Tibial nerve (tissue), 3 donors: ENCODE data around the gene DCLRE1C.
"Not testable (repeated sequence)": the region's sequence is repeated elsewhere in the genome, so short reads cannot be mapped to it uniquely, and the experiment has no call there.

ENCODE experiments used
- EP300 ChIP-seq, 2 donors: sonication (generic); formaldehyde crosslinking; IDR thresholded peaks; one replicate each; pipeline ENCODE4 v1.6.1; 2017; ENCODE audit warnings: antibody characterized with exemption in 2 of 2, mild to moderate bottlenecking in 1 of 2
- POLR2A ChIP-seq, 2 donors: fragments of 450-650 bp; IDR thresholded peaks; one replicate each; pipeline ENCODE4 v1.6.1; 2017; ENCODE audit warnings: antibody characterized with exemption in 2 of 2, mild to moderate bottlenecking in 2 of 2, moderate library complexity in 2 of 2

- not testable (repeated sequence) for TF ChIP-seq POLR2A, EP300 (IDR thresholded peaks at IDR 0.05)
These were observed 39.9 kb upstream of the DCLRE1C start for GRCh38 chr10:14993500-14994455.
